Ishikawa (cell line): ENCODE results near the gene UBE2I.

ENCODE experiments used
- CEBPB ChIP-seq: IDR thresholded peaks from 2 replicates; pipeline ENCODE4 v1.6.1; 2012
- CREB1 ChIP-seq: IDR thresholded peaks from 2 replicates; pipeline ENCODE4 v1.6.1; 2012; ENCODE audit warnings: low read depth
- EGR1 ChIP-seq: IDR thresholded peaks from 2 replicates; pipeline ENCODE4 v1.6.1; 2012
- EP300 ChIP-seq: IDR thresholded peaks from 2 replicates; pipeline ENCODE4 v1.6.1; 2012; ENCODE audit warnings: borderline replicate concordance
- FOXM1 ChIP-seq: IDR thresholded peaks from 2 replicates; pipeline ENCODE4 v1.6.1; 2012; ENCODE audit warnings: low read depth, borderline replicate concordance
- NFIC ChIP-seq: IDR thresholded peaks from 2 replicates; pipeline ENCODE4 v1.6.1; 2012
- RAD21 ChIP-seq: IDR thresholded peaks from 2 replicates; pipeline ENCODE4 v1.6.1; 2012; ENCODE audit warnings: low read depth
- TAF1 ChIP-seq: IDR thresholded peaks from 2 replicates; pipeline ENCODE4 v1.6.1; 2012; ENCODE audit warnings: low read depth, mild to moderate bottlenecking
- TCF12 ChIP-seq: IDR thresholded peaks from 2 replicates; pipeline ENCODE4 v1.6.1; 2012; ENCODE audit warnings: low read depth
- TEAD4 ChIP-seq: IDR thresholded peaks from 2 replicates; pipeline ENCODE4 v1.6.1; 2012
- YY1 ChIP-seq: IDR thresholded peaks from 2 replicates; pipeline ENCODE4 v1.6.1; 2012; ENCODE audit warnings: low read depth
- ZBTB7A ChIP-seq: IDR thresholded peaks from 2 replicates; pipeline ENCODE4 v1.6.1; 2012; ENCODE audit warnings: low read depth
- TF ChIP-seq, protein P1 (sequence below): IDR thresholded peaks from 2 replicates; pipeline ENCODE4 v1.6.1; 2012
- TF ChIP-seq, protein P2 (sequence below): IDR thresholded peaks from 2 replicates; pipeline ENCODE4 v1.6.1; 2012
- TF ChIP-seq, protein P3 (sequence below): IDR thresholded peaks from 2 replicates; pipeline ENCODE4 v1.6.1; 2012; ENCODE audit warnings: low read depth, mild to moderate bottlenecking

The UBE2I gene

DNA sequence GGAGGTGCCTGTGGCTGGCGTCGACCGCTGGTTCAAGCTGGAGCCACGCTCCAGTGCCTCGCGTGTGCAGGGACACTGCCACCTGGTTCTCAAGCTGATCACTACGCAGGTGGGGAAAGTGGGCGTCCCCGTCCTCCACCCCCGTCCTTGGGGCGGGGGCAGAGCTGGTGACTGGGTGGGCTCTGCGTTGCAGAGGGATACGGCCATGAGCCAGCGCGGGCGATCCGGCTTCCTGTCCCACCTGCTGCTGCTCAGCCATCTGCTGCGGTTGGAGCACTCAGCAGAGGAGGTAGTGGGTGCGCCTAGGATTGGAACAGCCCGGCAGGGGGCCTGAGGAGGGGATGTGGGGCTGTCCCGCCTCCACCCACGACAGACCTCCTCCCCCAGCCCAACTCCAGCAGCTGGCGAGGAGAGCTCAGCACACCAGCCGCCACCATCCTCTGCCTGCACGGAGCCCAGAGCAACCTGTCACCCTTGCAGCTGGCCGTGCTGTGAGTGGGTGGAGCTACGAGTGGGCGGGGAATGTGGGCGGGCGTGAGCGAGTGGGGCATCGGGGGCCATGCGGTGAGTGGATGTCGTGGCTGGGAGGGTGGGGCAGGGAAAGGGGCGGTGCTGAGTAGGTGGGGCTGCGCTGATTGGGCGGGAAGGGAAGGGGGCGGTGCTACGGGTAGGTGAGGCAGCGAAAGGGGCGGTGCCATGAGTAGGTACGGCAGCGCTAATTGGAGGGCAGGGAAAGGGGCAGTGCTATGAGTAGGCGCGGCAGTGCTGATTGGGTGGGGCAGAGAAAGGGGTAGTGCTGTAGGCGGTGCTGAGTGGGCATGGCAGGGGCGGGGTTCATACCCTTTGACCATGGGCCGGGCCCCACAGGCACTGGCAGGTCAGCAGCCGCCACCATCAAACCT lies 33.3 kb downstream of the UBE2I start:
- TF ChIP-seq, protein P1, sequence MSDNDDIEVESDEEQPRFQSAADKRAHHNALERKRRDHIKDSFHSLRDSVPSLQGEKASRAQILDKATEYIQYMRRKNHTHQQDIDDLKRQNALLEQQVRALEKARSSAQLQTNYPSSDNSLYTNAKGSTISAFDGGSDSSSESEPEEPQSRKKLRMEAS = peak; percentile 70
- TF ChIP-seq ZBTB7A (no peak), CREB1 (no peak), YY1 (0 out of 2 replicates have a peak, but pooled peaks have one; percentile 51), FOXM1 (no peak), TAF1 (peak; percentile 52), CEBPB (no peak), NFIC (no peak), EGR1 (peak; percentile 70), TEAD4 (peak; percentile 43; the same call in 1 of the 2 replicates), TCF12 (0 out of 2 replicates have a peak, but pooled peaks have one; percentile 37)
- TF ChIP-seq, protein P2, sequence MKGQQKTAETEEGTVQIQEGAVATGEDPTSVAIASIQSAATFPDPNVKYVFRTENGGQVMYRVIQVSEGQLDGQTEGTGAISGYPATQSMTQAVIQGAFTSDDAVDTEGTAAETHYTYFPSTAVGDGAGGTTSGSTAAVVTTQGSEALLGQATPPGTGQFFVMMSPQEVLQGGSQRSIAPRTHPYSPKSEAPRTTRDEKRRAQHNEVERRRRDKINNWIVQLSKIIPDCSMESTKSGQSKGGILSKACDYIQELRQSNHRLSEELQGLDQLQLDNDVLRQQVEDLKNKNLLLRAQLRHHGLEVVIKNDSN = no peak
- TF ChIP-seq, protein P3, sequence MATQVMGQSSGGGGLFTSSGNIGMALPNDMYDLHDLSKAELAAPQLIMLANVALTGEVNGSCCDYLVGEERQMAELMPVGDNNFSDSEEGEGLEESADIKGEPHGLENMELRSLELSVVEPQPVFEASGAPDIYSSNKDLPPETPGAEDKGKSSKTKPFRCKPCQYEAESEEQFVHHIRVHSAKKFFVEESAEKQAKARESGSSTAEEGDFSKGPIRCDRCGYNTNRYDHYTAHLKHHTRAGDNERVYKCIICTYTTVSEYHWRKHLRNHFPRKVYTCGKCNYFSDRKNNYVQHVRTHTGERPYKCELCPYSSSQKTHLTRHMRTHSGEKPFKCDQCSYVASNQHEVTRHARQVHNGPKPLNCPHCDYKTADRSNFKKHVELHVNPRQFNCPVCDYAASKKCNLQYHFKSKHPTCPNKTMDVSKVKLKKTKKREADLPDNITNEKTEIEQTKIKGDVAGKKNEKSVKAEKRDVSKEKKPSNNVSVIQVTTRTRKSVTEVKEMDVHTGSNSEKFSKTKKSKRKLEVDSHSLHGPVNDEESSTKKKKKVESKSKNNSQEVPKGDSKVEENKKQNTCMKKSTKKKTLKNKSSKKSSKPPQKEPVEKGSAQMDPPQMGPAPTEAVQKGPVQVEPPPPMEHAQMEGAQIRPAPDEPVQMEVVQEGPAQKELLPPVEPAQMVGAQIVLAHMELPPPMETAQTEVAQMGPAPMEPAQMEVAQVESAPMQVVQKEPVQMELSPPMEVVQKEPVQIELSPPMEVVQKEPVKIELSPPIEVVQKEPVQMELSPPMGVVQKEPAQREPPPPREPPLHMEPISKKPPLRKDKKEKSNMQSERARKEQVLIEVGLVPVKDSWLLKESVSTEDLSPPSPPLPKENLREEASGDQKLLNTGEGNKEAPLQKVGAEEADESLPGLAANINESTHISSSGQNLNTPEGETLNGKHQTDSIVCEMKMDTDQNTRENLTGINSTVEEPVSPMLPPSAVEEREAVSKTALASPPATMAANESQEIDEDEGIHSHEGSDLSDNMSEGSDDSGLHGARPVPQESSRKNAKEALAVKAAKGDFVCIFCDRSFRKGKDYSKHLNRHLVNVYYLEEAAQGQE = no peak

DNA sequence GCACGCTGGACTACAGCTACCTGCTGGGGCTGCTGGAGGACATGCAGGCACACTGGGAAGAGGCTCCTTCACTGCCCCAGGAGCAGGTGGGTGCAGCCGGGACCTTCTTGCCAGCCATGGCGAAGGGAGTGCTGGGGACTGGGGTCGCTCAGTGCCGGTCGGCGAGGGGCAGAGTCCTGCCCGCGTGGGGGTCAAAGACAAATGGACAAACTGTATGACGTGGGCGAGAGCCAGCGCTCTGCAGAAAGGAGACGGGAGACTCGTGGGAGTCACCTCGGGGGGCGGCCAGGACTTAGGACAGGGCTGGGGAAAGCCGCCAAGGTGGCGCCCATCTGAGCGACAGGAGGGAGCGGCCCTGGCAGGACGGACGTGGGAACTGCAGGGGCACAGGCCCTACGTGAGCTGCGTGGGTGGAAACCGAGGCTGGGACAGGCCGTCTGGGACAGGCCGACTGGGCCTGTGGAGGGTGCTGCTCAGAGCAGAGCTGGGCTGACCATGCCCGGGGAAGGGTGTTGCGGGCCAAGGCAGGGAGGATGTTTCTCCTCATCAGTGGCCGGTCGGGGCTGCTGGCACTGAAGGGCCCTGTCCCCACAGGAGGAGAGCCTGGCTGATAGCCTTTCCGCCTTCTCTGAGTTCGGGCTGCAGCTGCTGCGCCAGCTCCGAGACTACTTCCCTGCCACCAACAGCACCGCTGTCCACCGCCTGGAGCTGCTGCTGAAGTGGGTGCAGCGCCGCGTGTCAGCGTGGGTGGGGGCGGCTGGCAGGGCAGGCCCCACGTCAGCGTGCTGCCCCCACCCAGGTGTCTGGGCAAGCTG lies 34.2 kb downstream of the UBE2I start:
- TF ChIP-seq, protein P2 = no peak
- TF ChIP-seq EGR1 = peak; percentile 80

DNA sequence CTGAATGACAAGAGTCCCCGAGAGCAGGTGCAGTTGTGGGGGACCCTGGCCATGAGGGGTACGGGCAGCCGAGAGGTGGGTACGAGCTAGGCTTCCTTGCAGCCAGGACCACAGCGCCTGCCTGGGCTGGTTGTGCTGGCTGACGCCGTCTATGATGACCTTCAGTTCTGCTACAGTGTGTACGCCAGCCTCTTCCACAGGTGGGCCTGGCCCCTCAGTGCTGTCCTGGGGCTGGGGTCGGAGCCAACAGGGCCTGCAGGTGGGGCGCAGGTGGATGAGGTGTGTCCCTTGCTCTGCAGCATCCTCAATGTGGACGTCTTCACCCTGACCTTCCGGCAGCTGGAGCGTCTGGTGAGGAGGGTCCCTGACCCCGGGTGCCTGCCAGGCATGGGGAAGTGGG lies 35.1 kb downstream of the UBE2I start:
- TF ChIP-seq YY1 = no peak
- TF ChIP-seq CEBPB = no peak
- no peak for TF ChIP-seq TAF1
- TF ChIP-seq EP300 = no peak
- no peak for TF ChIP-seq EGR1
- no peak for TF ChIP-seq TEAD4
- TF ChIP-seq RAD21 = no peak
- TF ChIP-seq TCF12 = no peak
- TF ChIP-seq, protein P3 = no peak
- no peak for TF ChIP-seq FOXM1
- TF ChIP-seq NFIC = no peak
- TF ChIP-seq, protein P1 = no peak
- no peak for TF ChIP-seq CREB1
- TF ChIP-seq, protein P2 = no peak
- TF ChIP-seq ZBTB7A = no peak

DNA sequence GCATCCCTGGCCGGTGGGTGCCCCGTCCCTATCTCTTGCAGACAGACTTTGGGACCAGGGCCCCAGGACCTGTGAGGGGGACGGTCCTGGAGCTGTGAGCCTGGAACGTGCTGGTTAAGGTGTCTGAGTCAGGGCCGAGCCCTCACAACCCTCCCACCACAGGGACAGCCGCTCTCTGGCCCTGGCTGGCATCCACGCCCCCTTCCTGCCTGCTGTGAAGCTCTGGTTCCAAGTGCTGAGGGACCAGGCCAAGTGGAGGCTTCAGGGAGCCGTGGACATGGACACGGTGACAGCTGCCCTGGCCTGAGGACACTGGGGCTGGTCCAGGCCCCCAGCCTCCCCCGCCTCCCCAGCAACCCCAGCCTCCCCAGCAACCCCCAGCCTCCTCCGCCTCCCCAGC lies 35.7 kb downstream of the UBE2I start:
- TF ChIP-seq FOXM1 = no peak
- TF ChIP-seq, protein P1 = no peak
- no peak for TF ChIP-seq EP300

DNA sequence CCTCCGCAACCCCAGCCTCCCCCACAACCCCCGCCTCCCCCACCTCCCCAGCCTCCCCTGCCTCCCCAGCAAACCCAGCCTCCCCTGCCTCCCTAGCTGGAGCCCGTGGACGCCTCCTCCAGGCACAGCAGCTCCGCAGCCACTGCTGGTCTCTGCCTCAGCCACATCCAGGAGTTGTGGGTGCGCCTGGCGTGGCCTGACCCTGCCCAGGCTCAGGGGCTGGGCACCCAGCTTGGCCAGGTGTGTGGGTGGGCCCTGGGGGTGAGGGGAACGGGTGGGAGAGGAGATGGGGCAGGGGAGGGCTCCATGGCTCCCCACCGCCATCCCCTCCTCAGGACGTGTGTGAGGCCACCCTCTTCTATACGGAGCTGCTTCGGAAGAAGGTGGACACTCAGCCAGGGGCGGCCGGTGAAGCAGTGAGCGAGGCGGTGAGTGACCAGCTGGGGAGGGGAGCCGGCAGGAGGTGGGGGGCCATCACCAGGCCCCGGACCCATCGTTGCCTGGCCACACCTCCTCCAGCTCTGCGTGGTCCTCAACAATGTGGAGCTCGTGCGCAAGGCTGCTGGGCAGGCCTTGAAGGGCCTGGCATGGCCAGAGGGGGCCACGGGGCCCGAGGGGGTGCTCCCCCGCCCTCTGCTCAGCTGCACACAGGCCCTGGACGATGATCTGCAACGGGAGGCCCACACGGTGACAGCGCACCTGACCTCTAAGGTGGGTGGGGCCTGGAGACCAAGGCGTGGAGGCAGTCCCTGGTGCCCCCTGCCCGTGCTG lies 36.4 kb downstream of the UBE2I start:
- TF ChIP-seq FOXM1 (no peak), YY1 (no peak), CREB1 (no peak), TEAD4 (no peak), EP300 (no peak), ZBTB7A (no peak), TCF12 (no peak), CEBPB (no peak), NFIC (no peak), TAF1 (no peak), RAD21 (no peak)
- TF ChIP-seq, protein P2 = no peak
- TF ChIP-seq, protein P1 = no peak
- TF ChIP-seq, protein P3 = no peak
